Choroid plexus epithelial cell (primary cell): Measurements from ENCODE around the gene MUC6.

Source experiments
- DNase-seq: peaks from one replicate; pipeline ENCODE4 v3.0.0-alpha.2; 2010; ENCODE audit warnings: low read depth
- H3K4me3 ChIP-seq: 2 replicates; pipeline ENCODE4 v1.5.1; 2011; ENCODE audit warnings: low read depth, mild to moderate bottlenecking, control low read depth, low read length, moderate library complexity
- TF ChIP-seq, protein P1 (sequence below): conservative IDR thresholded peaks from 2 replicates; pipeline ENCODE4 v1.5.1; 2011; ENCODE audit warnings: low read depth, mild to moderate bottlenecking, control low read depth, inconsistent platforms, low read length, moderate library complexity

The MUC6 gene

GRCh38 chr11:1039481-1040427 lies 3.2 kb upstream of the MUC6 start:
- no peak overlapping the region for H3K4me3 ChIP-seq
- DNase-seq = no peak
- TF ChIP-seq, protein P1, sequence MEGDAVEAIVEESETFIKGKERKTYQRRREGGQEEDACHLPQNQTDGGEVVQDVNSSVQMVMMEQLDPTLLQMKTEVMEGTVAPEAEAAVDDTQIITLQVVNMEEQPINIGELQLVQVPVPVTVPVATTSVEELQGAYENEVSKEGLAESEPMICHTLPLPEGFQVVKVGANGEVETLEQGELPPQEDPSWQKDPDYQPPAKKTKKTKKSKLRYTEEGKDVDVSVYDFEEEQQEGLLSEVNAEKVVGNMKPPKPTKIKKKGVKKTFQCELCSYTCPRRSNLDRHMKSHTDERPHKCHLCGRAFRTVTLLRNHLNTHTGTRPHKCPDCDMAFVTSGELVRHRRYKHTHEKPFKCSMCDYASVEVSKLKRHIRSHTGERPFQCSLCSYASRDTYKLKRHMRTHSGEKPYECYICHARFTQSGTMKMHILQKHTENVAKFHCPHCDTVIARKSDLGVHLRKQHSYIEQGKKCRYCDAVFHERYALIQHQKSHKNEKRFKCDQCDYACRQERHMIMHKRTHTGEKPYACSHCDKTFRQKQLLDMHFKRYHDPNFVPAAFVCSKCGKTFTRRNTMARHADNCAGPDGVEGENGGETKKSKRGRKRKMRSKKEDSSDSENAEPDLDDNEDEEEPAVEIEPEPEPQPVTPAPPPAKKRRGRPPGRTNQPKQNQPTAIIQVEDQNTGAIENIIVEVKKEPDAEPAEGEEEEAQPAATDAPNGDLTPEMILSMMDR = no peak

GRCh38 chr11:1038921-1039320 lies 2.4 kb upstream of the MUC6 start:
- no peak for DNase-seq
- TF ChIP-seq, protein P1 = no peak
- no peak overlapping the region for H3K4me3 ChIP-seq

DNA sequence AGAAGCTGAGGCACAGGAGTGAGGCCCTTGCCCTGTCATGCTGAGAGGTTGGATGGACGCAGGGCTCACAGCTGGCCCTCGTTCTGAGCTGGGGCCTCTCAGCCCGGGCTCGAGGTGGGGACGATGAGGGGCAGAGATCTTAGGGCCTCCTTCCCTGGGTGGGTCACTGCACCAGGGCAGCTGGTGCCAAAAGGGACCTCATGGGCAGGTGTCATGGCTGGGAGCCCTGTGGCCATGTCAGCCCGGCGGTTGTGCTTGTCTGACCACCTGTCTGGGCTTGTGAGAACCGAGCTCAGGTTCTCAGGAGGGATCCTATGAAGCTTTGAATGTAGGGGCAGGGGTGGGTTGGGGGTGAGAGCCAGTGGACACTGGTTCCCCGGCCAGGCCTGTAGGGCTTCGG lies 1.8 kb upstream of the MUC6 start:
- TF ChIP-seq, protein P1 = no peak
- no peak for DNase-seq
- H3K4me3 ChIP-seq = no peak overlapping the region

DNA sequence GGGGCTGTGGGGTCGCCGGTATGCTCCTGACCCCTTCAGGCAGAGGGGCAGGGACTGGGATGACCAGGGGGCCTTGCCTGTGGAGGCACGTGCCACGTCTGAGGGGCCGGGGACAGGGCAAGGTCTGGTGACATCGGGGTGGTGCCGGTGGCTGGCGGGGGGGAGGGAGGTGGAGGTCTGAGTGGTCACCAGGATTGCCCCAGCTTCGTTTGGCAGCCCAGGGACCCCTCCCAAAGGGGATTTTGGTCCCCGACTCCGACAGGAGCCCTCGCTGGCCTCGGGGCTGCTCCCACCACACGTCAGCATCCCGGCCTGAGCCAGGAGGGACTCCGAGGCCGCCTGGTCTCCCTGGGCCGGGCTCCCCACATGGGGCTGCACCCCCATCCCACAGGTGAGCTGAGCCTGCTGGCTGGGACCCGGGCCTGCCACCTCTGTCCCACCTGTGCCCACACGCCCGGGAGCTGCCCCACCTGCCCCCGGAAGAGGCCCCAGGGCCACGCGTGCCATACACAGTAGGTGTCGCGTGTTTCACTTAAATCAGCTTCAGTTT lies 1.1 kb upstream of the MUC6 start:
- DNase-seq = no peak
- no peak overlapping the region for H3K4me3 ChIP-seq
- TF ChIP-seq, protein P1 = no peak

DNA sequence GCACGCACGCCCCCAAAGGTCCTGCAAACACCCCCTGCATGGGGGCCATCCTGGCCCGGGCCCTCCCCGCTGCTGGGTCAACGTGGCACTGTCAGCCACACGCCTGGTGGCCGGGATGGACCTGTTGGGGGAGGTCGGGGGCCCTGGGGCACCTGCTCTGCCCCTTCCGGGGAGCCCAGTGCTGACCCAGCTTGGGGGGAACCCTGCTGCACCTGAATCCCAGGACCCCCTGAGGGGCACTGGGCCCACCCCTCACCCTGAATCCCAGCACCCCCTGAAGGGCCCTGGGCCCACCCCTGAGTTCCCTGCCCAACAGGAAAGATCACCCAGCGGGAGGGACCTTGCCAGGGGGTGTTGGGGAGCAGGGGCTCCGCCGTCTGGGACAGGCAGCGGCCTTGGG lies 413 bp upstream of the MUC6 start:
- TF ChIP-seq, protein P1 = no peak
- DNase-seq = no peak
- H3K4me3 ChIP-seq = no peak overlapping the region

GRCh38 chr11:1035577-1036283 lies 788 bp downstream of the MUC6 start:
- TF ChIP-seq, protein P1 = no peak
- DNase-seq = no peak

More at GRCh38 chr11:1035577-1036283, 788 bp downstream of the MUC6 start:
- no peak overlapping the region for H3K4me3 ChIP-seq
